Measurements from ENCODE around the gene SORCS2.

SORCS2 gene

DNA sequence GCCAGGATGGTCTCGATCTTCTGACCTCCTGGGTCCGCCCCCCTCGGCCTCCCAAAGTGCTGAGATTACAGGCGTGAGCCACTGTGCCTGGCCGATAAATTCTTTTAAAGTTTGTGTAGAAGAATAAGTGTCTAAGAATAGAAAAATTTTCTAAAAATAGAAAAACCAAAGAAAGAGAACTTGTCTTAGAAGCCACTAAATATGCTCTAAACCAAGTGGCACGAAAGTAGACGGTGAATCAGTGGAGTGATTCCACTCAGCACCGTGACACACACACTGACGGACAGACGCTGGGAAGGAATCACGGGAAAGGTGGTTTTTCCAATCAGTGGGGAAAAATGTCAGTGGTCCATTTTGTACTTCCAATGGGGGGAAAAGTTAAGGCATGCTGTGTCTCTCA is 315.0 kb downstream of the SORCS2 start:
- no peak for DNase-seq (ENCODE audit: low read depth in 2 of 2)

DNA sequence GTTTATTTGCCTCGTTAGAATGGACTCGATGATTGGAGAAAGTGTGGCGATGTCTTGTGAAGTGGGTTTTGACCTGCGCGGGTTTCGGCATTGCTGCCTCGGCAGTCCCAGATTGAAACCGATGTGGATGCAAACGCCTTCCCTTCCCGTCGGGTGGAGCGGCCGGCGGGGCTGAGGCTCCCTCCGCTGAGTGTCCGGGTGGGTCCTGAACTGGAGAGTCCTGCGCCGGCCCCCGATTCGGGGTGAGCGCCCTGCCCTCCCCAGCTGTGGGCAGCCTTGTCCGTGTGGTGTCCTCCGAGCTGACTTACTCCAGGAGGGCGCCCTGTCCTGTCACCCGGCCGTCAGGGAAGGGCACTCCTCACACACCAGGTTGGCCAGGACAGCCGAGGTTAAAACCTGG is 317.7 kb downstream of the SORCS2 start:
- DNase-seq (ENCODE audit: low read depth in 2 of 2) = no peak

DNA sequence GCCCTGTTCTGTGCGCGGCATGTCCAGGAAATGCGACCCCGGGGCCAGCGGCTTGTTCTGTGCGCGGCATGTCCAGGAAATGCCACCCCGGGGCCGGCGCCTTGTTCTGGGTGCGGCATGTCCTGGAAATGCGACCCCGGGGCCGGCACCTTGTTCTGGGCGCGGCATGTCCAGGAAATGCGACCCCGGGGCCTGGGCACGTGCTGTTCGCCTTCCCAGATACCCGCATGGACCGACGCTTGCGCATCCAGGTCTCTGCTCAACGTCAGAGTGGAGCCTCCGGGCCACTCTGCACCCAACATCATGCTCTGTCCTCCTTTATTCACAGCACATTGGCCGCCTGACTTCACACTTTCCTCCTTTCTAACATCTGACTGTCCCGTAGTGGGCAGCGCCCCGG is 318.2 kb downstream of the SORCS2 start:
- no peak for DNase-seq (ENCODE audit: low read depth in 2 of 2)

DNA sequence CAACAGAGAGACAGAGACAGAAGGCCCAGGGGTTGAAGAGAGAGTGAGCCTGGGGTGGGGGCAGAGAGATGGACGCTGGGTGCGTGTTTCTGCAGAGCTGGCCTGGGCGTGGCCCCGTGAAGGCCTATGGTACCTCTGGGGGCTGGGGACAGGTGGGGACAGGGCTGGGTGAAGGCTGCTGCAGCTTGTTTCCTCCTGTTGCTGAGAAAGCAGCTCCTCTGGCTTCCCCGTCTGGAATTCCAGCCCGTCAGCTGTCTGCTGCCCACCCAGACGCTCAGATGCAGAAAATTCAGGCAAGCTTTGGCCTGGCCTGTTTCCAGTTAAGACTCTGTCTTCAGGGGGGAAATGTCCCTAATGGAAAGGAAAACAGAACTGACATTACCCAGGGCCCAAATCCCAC is 319.2 kb downstream of the SORCS2 start:
- no peak for DNase-seq (ENCODE audit: low read depth in 2 of 2)

DNA sequence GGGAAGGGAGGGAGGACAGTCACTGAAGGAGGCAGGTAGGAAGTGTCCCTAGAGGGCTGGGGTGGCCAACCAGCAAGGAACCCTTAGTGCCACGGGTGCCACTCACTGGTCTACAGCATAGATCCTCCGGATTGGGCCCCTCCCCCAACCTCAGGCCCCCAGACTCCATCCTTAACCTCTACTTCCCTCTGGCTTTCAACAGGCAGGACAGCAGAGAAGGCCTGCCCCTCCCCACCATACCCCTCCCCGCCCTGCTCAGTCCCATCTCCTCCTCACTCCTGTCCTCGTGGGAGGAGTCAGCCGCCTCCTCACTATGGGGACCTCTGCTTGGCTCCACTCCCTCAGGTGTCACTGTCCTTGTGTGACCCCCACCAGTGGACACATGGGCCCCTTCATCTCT is 320.1 kb downstream of the SORCS2 start:
- DNase-seq (ENCODE audit: low read depth in 2 of 2) = no peak

GRCh38 chr4:7512946-7513345 is 320.6 kb downstream of the SORCS2 start:
- DNase-seq (ENCODE audit: low read depth in 2 of 2) = no peak

- no peak for DNase-seq (ENCODE audit: low read depth in 2 of 2)
These were observed 321.3 kb downstream of the SORCS2 start for GRCh38 chr4:7513671-7514070.

- DNase-seq (ENCODE audit: low read depth in 2 of 2) = no peak
These were observed 321.9 kb downstream of the SORCS2 start for GRCh38 chr4:7514281-7514680.

DNA sequence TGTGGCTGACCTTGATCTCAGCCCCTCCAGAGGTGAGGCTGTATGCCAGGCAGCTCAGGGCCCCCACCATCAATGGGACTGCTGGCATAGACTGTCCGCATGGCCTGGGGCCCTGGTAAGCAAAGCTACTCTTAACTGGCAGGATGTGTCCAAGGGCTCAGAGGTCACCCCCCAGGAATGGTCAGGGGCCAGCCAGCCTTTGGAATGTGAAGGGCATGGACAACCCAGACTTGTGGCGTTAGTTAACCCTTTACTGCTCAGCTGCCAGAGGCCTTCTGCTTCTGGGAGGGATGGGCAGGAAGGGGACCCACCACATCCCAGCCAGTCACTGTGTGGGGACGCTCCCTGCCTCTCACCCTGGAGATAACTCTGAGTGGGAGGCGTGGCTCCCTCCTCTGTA is 322.5 kb downstream of the SORCS2 start:
- DNase-seq (ENCODE audit: low read depth in 2 of 2) = no peak

- DNase-seq (ENCODE audit: low read depth in 2 of 2) = no peak
These were observed 323.1 kb downstream of the SORCS2 start for GRCh38 chr4:7515390-7515902.

DNA sequence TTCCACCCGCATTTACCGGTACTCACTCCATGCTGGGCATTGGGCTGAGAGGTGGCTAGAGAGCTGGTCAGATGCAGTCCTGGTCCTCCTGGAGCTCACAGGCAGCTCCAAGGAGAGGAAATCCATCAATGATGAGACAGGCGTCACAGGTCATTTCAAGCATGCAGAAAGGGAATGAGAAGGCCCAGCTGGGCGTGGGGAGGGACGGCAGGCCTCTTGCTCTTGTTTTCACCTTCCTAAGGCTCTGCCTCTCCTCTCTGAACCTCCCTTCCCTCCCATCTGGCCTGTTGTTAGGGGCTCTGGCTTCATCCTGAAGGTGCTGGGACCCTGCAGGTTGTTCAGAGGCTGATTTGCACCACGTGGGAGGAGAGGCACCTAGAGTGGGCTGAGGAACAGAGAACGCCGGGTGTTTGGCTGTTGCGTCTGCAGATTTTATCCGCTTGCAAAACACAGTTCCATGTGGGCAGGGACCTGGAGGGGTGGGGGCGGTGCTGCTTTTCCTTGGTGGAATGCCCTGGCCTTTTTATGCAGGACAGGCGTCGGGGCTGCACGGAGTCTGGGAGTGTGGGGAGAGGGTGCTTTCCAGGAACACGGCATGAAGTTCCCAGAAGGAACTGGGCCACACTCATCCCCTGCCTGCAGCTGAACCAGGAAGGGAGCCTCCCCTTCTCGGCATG is 323.9 kb downstream of the SORCS2 start:
- no peak for DNase-seq (ENCODE audit: low read depth in 2 of 2)

- no peak for DNase-seq (ENCODE audit: low read depth in 2 of 2)
These were observed 324.4 kb downstream of the SORCS2 start for GRCh38 chr4:7516773-7517144.

- DNase-seq (ENCODE audit: low read depth in 2 of 2) = no peak
These were observed 326.7 kb downstream of the SORCS2 start for GRCh38 chr4:7518871-7519637.

GRCh38 chr4:7519638-7520376 is 327.5 kb downstream of the SORCS2 start:
- no peak for DNase-seq (ENCODE audit: low read depth in 2 of 2)

DNA sequence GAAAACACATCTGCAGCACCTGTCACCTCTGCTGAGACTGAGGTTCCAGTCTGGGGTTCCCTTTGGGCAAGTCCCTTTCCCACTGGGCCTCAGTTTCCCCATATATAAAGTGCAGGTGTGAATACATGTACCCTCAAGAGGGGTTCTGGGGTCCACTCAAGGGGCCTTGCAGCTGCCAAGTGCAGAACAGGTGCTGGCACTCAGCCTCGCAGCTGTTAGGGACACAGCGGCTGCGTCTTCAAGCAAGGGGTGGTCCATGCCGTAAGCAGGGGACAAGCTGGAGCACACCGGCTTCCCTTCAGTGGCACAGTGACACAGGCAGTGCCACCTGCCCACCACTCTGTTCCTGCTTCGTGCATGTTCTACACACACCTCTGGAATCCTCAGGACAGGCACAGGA is 329.3 kb downstream of the SORCS2 start:
- DNase-seq (ENCODE audit: low read depth in 2 of 2) = no peak

- no peak for DNase-seq (ENCODE audit: low read depth in 2 of 2)
These were observed 330.3 kb downstream of the SORCS2 start for GRCh38 chr4:7522452-7523220.

DNA sequence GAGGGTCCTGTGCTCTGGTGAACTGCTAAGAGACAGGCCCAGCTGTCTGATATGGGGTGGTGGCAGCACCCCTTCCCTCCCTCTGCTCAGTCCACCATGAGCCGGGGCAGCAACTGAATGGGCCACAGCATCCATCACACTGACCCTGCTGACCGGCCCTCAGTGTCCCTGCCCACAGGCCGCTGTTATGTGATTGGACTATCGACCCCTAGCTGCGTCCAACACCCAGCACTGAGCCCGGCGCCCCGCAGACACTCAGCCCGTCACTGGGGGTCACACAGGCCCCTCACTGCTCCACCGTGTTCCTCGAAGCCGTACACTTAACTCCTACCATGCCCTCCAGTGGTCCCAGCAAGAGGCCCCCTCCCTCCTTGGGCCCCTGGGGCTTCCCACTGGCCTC is 331.2 kb downstream of the SORCS2 start:
- no peak for DNase-seq (ENCODE audit: low read depth in 2 of 2)

- no peak for DNase-seq (ENCODE audit: low read depth in 2 of 2)
These were observed 331.8 kb downstream of the SORCS2 start for GRCh38 chr4:7524064-7524682.

GRCh38 chr4:7524843-7525242 is 332.5 kb downstream of the SORCS2 start:
- DNase-seq (ENCODE audit: low read depth in 2 of 2) = no peak

DNA sequence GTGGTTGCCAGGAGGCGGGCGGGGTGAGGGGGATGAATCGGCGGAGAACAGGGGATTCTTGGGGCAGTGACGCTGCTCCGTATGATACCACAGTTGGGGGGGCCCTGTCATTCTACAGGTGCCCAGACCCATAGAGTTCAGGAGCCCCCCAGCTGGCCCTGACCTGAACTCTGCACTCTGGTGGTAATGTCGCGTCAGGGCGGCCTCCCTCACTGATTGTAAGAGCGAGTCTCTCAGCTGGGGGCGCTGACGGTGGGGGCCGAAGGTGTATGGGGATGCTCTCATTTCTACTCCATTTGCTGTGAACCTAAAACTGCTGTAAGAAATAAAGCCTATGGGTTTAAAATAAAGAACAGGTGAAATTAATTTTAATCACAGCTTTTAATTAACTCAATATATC is 334.2 kb downstream of the SORCS2 start:
- no peak for DNase-seq (ENCODE audit: low read depth in 2 of 2)

GRCh38 chr4:7526929-7527535 is 334.7 kb downstream of the SORCS2 start:
- no peak for DNase-seq (ENCODE audit: low read depth in 2 of 2)
